HEK293 (cell line): Measurements from ENCODE around the gene SAP30L.

Experiments
- AEBP2 ChIP-seq: fragments of 450-650 bp; formaldehyde crosslinking; IDR thresholded peaks from 2 replicates; pipeline ENCODE4 v1.5.1; 2016; ENCODE audit warnings: missing biosample characterization, missing genetic modification characterization, borderline replicate concordance
- CTCF ChIP-seq: fragments of 450-650 bp; formaldehyde crosslinking; IDR thresholded peaks from 2 replicates; pipeline ENCODE4 v1.5.1; 2016; ENCODE audit warnings: missing biosample characterization, missing genetic modification characterization
- KLF10 ChIP-seq: fragments of 450-650 bp; IDR thresholded peaks from 2 replicates; pipeline ENCODE4 v1.5.1; 2018; ENCODE audit warnings: missing biosample characterization, mild to moderate bottlenecking, missing genetic modification characterization
- REST ChIP-seq: fragments of 450-650 bp; formaldehyde crosslinking; IDR thresholded peaks from 2 replicates; pipeline ENCODE4 v1.5.1; 2016; ENCODE audit warnings: missing biosample characterization, missing genetic modification characterization
- SCRT2 ChIP-seq: fragments of 450-650 bp; formaldehyde crosslinking; IDR thresholded peaks from 2 replicates; pipeline ENCODE4 v1.5.1; 2016; ENCODE audit warnings: missing biosample characterization, missing genetic modification characterization
- SP7 ChIP-seq: fragments of 450-650 bp; formaldehyde crosslinking; IDR thresholded peaks from 2 replicates; pipeline ENCODE4 v1.5.1; 2016; ENCODE audit warnings: missing biosample characterization, missing genetic modification characterization
- YY1 ChIP-seq: fragments of 450-650 bp; formaldehyde crosslinking; IDR thresholded peaks from 2 replicates; pipeline ENCODE4 v1.5.1; 2018; ENCODE audit warnings: missing biosample characterization, missing genetic modification characterization
- ZFHX2 ChIP-seq: fragments of 450-650 bp; formaldehyde crosslinking; conservative IDR thresholded peaks from 2 replicates; pipeline ENCODE4 v1.5.1; 2016; ENCODE audit warnings: missing biosample characterization, missing genetic modification characterization
- ZIC2 ChIP-seq: fragments of 450-650 bp; formaldehyde crosslinking; IDR thresholded peaks from 2 replicates; pipeline ENCODE4 v1.5.1; 2016; ENCODE audit warnings: missing biosample characterization, missing genetic modification characterization
- ZNF2 ChIP-seq: fragments of 450-650 bp; formaldehyde crosslinking; IDR thresholded peaks from 2 replicates; pipeline ENCODE4 v1.5.1; 2016; ENCODE audit warnings: missing biosample characterization, missing genetic modification characterization
- ZNF202 ChIP-seq: fragments of 450-650 bp; formaldehyde crosslinking; IDR thresholded peaks from 2 replicates; pipeline ENCODE4 v1.5.1; 2016; ENCODE audit warnings: missing biosample characterization, missing genetic modification characterization, borderline replicate concordance
- ZNF280C ChIP-seq: fragments of 450-650 bp; formaldehyde crosslinking; IDR thresholded peaks from 2 replicates; pipeline ENCODE4 v1.5.1; 2016; ENCODE audit warnings: missing biosample characterization, missing genetic modification characterization
- ZNF280D ChIP-seq: fragments of 450-650 bp; formaldehyde crosslinking; IDR thresholded peaks from 2 replicates; pipeline ENCODE4 v1.5.1; 2016; ENCODE audit warnings: missing biosample characterization, missing genetic modification characterization
- ZNF423 ChIP-seq: fragments of 450-650 bp; formaldehyde crosslinking; IDR thresholded peaks from 2 replicates; pipeline ENCODE4 v1.5.1; 2016; ENCODE audit warnings: missing biosample characterization, missing genetic modification characterization
- ZNF501 ChIP-seq: fragments of 450-650 bp; formaldehyde crosslinking; IDR thresholded peaks from 2 replicates; pipeline ENCODE4 v1.5.1; 2016; ENCODE audit warnings: missing biosample characterization, missing genetic modification characterization
- ZNF791 ChIP-seq: fragments of 450-650 bp; formaldehyde crosslinking; IDR thresholded peaks from 2 replicates; pipeline ENCODE4 v1.5.1; 2016; ENCODE audit warnings: missing biosample characterization, missing genetic modification characterization
- ZNF837 ChIP-seq: fragments of 450-650 bp; formaldehyde crosslinking; IDR thresholded peaks from 2 replicates; pipeline ENCODE4 v1.5.1; 2016; ENCODE audit warnings: missing biosample characterization, missing genetic modification characterization
- ZSCAN4 ChIP-seq: fragments of 450-650 bp; formaldehyde crosslinking; IDR thresholded peaks from 2 replicates; pipeline ENCODE4 v1.5.1; 2017; ENCODE audit warnings: missing biosample characterization, missing genetic modification characterization

Gene SAP30L

GRCh38 chr5:154446195-154447088 lies 645 bp downstream of the SAP30L start (continued):
- no peak for TF ChIP-seq ZNF423
- peak; percentile 68 for TF ChIP-seq ZIC2 (tag by site-specific recombination)
- TF ChIP-seq ZNF280D, result no peak
- TF ChIP-seq KLF10 (tag by site-specific recombination), result no peak; the same call in 1 of the 2 replicates
- no peak for TF ChIP-seq ZNF280C (tag by site-specific recombination)
- TF ChIP-seq SCRT2 (tag by site-specific recombination), result no peak
- no peak for TF ChIP-seq ZSCAN4 (tag by site-specific recombination)
- TF ChIP-seq AEBP2, result no peak
- no peak for TF ChIP-seq ZNF837 (tag by site-specific recombination)
- peak; percentile 20; the same call in 1 of the 2 replicates for TF ChIP-seq SP7 (tag by site-specific recombination)
- TF ChIP-seq ZNF202, result no peak
- no peak for TF ChIP-seq CTCF (tag by site-specific recombination)
- TF ChIP-seq ZNF2, result no peak
- TF ChIP-seq ZFHX2, result peak; percentile 48
- no peak for TF ChIP-seq ZNF791 (tag by site-specific recombination)
- TF ChIP-seq REST (tag by site-specific recombination), result peak; percentile 88
- peak; percentile 75; the same call in 1 of the 2 replicates for TF ChIP-seq ZNF501 (tag by site-specific recombination)
- TF ChIP-seq YY1, result no peak
